GM18873 (cell line): Measurements from ENCODE around the gene BAG3.
"Not testable (repeated sequence)": the region's sequence is repeated elsewhere in the genome, so short reads cannot be mapped to it uniquely, and the experiment has no call there.

Experiments
- ATAC-seq: cut with Tn5 transposase; IDR thresholded peaks from one replicate; pipeline ENCODE4 v1.9.1; 2021; ENCODE audit warnings: mild to moderate bottlenecking, moderate library complexity, moderate number of reproducible peaks; ENCODE audit not compliant: unreplicated experiment, low FRiP score

Gene BAG3

GRCh38 chr10:119687192-119688032 lies 36.2 kb downstream of the BAG3 start:
- ATAC-seq: no peak

DNA sequence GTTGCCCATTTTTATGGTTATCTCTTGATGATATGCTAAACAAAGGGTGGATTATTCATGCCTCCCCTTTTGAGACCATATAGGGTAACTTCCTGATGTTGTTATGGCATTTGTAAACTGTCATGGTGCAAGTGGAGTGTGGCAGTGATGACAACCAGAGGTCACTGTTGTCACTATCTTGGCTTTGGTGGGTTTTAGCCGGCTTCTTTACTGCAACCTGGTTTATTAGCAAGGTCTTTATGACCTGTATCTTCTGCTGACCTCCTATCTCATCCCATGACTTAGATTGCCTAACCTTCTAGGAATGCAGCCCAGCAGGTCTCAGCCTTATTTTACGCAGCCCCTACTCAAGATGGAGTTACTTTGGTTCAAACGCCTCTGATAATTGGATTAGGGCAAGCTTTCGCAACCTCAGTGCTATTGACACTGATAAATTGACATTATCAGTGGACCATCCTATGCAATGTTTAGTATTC lies 36.9 kb downstream of the BAG3 start:
- ATAC-seq: no peak

- no peak for ATAC-seq
Measured at GRCh38 chr10:119689016-119689580, 37.9 kb downstream of the BAG3 start.

- no peak for ATAC-seq
Measured at GRCh38 chr10:119691726-119692125, 40.5 kb downstream of the BAG3 start.

DNA sequence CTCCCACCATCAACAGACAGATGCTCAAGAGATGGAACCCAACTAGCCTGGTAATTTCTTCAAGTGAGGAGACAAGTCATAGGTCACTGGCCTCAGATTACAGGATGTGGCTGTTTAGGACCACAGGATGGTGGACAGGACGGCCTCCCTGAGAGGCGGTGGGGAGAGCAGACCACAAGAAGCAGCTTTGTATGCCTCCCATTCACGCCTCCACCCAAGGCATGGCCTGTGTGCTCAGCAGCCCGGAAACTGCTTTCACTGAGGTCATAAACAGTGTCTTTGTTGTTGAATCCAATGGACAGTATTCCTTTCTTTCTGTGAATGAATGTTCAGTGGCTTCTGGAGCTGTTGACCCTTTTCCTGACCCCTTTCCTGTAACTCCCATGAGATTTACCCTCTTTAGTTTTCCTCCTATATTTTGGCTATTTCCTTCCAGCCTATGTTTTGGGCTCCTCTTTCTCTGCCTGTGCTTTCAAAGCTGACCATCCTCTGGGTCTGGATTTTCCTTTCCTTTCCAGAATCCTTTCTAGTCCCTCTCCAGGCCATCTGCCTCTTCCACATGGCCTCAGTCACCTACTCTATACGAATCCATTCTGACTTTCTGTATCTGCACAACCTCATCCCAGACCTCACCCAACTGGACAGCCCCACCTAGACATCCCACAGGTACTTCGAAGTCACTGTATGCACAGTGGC lies 42.2 kb downstream of the BAG3 start:
- ATAC-seq: no peak

GRCh38 chr10:119694608-119695007 lies 43.4 kb downstream of the BAG3 start:
- ATAC-seq: no peak

DNA sequence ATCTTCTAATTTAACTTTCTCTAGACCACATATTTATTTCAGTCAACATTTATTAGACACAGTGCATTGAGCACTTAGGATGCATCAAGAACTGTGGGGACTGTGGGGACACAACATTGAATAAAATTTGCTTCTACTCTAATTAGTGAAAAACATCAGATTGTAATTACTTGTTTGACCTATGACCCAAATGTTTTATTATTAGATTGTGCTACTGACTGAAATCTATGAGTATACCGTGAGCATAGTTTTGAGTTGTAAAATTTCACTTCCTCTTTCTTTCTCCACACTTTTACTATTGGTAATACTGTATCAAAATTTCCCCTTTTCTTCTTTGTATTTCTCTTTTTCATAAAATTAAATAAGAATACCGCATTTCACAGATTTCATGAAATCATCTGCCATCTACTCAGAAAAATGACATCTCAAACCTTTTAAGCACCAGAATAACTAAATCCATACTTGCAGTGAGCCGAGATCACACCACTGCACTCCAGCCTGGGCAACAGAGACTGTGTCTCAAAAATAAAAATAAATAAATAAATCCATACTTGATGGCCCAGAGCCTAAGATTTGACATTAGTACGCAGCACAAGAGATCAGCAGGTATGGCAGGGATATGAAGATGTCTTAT lies 49.3 kb downstream of the BAG3 start:
- peak; percentile 46 for ATAC-seq

GRCh38 chr10:119701861-119702260 lies 50.7 kb downstream of the BAG3 start:
- ATAC-seq: no peak

DNA sequence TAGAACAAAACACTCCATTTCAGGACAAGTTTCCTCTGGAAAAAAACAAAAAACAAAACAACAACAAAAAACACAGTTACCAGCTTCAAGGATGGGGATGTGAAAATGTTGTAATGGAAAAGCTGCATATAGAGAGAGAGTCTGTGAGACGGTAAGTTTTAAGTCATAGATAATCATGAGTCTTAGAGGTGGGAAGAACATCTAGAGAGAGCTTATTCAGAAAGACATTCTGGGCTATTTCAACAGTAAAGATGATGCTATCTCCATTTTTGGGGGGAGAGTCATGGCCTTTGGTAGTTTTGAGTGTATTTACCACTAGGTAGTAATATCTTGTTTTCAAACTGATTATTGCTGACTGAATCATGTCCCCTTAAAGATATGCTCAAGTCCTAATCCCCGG lies 51.4 kb downstream of the BAG3 start:
- ATAC-seq: no peak

DNA sequence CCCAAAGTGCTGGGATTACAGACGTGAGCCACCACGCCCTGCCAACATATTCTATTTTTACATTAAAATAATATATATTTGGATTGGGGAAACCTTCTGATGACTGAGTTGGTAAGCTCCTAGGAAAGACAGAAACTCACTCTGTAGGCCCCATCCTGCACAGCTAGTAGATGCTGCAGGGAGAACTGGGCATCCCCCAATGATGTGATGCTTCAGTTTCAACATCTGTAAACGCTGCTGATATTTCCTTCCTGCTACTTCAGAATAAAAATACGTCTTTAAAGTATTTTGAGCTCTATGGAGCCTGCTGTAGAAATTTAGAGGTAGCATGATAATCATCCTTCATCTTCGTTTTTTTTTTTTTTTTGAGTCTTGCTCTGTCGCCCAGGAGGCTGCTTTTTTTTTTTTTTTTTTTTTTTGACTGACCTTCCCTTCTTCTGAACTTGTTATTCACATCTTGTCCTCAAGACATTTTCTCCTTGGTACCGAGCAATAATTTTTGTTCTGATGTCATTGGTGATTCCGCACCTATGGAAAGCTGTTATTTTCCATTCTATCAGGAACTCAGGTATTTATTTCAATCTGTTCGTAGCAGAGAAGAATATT lies 52.8 kb downstream of the BAG3 start:
- ATAC-seq: no peak

- ATAC-seq: peak; percentile 45
Measured at GRCh38 chr10:119705434-119705831, 54.3 kb downstream of the BAG3 start.

DNA sequence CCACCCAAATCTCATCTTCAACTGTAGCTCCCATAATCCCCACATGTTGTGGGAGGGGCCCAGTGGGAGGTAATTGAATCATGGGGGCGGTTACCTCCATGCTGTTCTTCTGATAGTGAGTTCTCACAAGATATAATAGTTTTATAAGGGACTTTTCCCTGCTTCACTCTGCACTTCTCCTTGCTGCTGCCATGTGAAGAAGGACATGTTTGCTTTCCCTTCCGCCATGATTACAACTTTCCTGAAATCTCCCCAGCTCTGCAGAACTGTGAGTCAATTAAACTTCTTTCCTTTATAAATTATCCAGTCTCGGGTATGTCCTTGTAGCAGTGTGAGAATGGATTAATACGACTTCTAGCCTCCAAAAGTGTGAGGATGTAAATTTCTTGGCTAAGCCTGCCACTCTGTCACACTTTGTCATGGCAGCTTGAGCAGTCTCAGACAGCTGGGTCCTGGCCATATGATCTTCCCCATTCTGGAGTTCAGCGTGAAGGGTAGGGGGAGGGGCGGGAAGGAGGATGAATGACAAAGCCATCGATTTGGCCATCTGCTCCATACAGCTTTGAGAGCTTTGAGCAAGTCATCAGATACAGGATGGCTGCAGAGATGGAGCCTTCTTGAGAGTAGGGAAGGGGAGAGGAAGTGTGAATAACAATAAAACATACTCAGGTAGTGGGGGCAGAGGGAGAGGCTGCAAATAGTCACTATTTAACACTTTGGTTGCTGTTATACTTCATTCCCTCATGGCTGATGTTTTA lies 55.5 kb downstream of the BAG3 start:
- no peak for ATAC-seq

GRCh38 chr10:119707331-119707730 lies 56.2 kb downstream of the BAG3 start:
- not testable (repeated sequence) for ATAC-seq

DNA sequence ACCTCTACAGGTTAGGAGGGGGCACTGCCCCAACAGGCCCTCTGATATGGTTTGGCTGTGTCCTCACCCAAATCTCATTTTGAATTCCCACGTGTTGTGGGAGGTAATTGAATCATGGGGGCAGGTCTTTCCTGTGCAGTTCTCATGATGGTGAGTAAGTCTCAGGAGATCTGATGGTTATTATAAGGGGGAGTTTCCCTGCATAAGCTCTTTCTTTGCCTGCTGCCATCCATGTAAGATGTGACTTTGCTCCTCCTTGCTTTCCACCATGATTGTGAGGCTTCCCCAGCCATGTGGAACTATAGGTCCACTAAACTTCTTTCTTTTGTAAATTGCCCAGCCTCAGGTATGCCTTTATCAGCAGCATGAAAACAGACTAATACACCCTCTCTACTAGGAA lies 59.8 kb downstream of the BAG3 start:
- not testable (repeated sequence) for ATAC-seq

GRCh38 chr10:119713744-119714483 lies 62.7 kb downstream of the BAG3 start:
- no peak for ATAC-seq

DNA sequence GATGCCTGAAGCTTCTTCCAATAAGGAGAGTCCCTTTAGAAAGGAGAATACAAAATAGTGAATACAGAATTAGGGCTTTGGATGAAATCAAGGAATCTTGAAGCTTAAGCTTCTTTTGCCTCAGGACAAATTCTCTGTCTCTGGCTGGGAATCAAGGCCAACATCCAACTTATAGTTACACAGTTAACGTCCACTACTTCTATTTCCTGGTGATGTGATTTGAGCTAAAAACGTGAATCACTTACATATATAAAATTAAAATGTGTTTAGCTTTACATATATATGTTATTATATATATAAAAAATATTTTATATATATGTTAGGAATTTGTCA lies 63.3 kb downstream of the BAG3 start:
- ATAC-seq: no peak

GRCh38 chr10:119715628-119716505 lies 64.7 kb downstream of the BAG3 start:
- no peak for ATAC-seq

DNA sequence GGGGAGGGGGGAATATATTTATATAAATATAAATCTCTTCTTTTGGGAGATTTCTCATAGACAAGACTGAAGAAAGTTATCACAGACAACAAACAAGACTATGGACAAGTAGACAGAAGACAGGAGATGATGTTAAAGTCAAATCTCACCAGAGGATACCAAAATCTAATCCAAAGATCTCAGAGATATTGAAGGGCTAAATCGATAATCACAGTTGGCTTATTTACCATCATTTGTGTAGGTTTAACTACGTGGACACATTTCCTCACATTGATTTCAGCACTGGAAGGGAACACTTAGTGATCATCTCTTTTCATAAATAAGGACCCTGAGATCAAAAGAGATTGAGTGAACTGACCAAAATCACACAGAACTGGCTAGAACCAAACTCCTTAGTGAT lies 72.0 kb downstream of the BAG3 start:
- no peak for ATAC-seq
